OCI-LY1 (cell line): ENCODE results near the gene PARN.
A peak's percentile ranks its signal among the peaks of the same experiment; 100 is the strongest.

ENCODE experiments used
- H2AFZ ChIP-seq: fragments of 200-600 bp; sonication (generic), shearing (Covaris generic); 2 replicates; pipeline ENCODE4 v1.6.0; 2014; ENCODE audit warnings: antibody characterized with exemption, mild to moderate bottlenecking, low read length
- H3F3A ChIP-seq: fragments of 200-600 bp; sonication (generic), shearing (Covaris generic); 2 replicates; pipeline ENCODE4 v1.6.0; 2014; ENCODE audit warnings: mild to moderate bottlenecking, antibody characterized with exemption, low read length, moderate library complexity; ENCODE audit not compliant: insufficient read depth
- H3K27ac ChIP-seq: fragments of 200-600 bp; sonication (generic); 2 replicates; pipeline ENCODE4 v1.5.1; 2014; ENCODE audit warnings: low read length, mixed run types, mild to moderate bottlenecking, low read depth; ENCODE audit not compliant: poor library complexity, severe bottlenecking
- H3K27me3 ChIP-seq: fragments of 200-600 bp; sonication (generic); 2 replicates; pipeline ENCODE4 v1.6.0; 2014; ENCODE audit warnings: antibody characterized with exemption, mild to moderate bottlenecking, low read length, moderate library complexity; ENCODE audit not compliant: insufficient read depth
- H3K36me3 ChIP-seq: fragments of 200-600 bp; sonication (generic); 2 replicates; pipeline ENCODE4 v1.6.1; 2014; ENCODE audit warnings: mild to moderate bottlenecking, antibody characterized with exemption, low read length, moderate library complexity, mixed read lengths; ENCODE audit not compliant: insufficient read depth
- H3K4me1 ChIP-seq: fragments of 200-600 bp; sonication (generic); 2 replicates; pipeline ENCODE4 v1.5.1; 2014; ENCODE audit warnings: mild to moderate bottlenecking, low read length, moderate library complexity; ENCODE audit not compliant: insufficient read depth, severe bottlenecking
- H3K4me2 ChIP-seq: fragments of 200-600 bp; sonication (generic), shearing (Covaris generic); 2 replicates; pipeline ENCODE4 v1.6.1; 2014; ENCODE audit warnings: low read length
- H3K4me3 ChIP-seq: fragments of 200-600 bp; sonication (generic); 2 replicates; pipeline ENCODE4 v1.5.1; 2014; ENCODE audit warnings: low read length, low read depth, mild to moderate bottlenecking, mixed read lengths; ENCODE audit not compliant: poor library complexity, severe bottlenecking
- H3K79me2 ChIP-seq: fragments of 200-600 bp; shearing (Covaris generic); 2 replicates; pipeline ENCODE4 v1.6.1; 2016; ENCODE audit warnings: mixed run types, low read length, mixed read lengths; ENCODE audit not compliant: insufficient read depth
- H3K9ac ChIP-seq: fragments of 200-600 bp; sonication (generic), shearing (Covaris generic); 2 replicates; pipeline ENCODE4 v1.6.1; 2014; ENCODE audit warnings: mild to moderate bottlenecking, low read length, mixed read lengths
- H3K9me2 ChIP-seq: fragments of 200-600 bp; sonication (generic), shearing (Covaris generic); 2 replicates; pipeline ENCODE4 v1.6.1; 2014; ENCODE audit warnings: low read depth, mild to moderate bottlenecking, low read length, mixed read lengths
- H3K9me3 ChIP-seq: fragments of 200-600 bp; shearing (Covaris generic); 2 replicates; pipeline ENCODE4 v1.6.1; 2014; ENCODE audit warnings: low read length, mixed read lengths
- H4K20me1 ChIP-seq: fragments of 200-600 bp; sonication (generic), shearing (Covaris generic); 2 replicates; pipeline ENCODE4 v1.6.0; 2016; ENCODE audit warnings: mild to moderate bottlenecking, low read length; ENCODE audit not compliant: insufficient read depth
- EZH2 ChIP-seq: fragments of 200-600 bp; sonication (generic), shearing (Covaris generic); IDR thresholded peaks from 2 replicates; pipeline ENCODE4 v1.8.0; 2017; ENCODE audit warnings: borderline replicate concordance, mixed run types, mild to moderate bottlenecking, antibody characterized with exemption, low read length, moderate library complexity, mixed read lengths
- TF ChIP-seq, protein P1 (sequence below): fragments of 200-600 bp; sonication (generic), shearing (Covaris generic); IDR thresholded peaks from 2 replicates; pipeline ENCODE4 v1.5.1; 2017; ENCODE audit warnings: mild to moderate bottlenecking, antibody characterized with exemption, low read length, moderate library complexity, mixed read lengths

The PARN gene

DNA sequence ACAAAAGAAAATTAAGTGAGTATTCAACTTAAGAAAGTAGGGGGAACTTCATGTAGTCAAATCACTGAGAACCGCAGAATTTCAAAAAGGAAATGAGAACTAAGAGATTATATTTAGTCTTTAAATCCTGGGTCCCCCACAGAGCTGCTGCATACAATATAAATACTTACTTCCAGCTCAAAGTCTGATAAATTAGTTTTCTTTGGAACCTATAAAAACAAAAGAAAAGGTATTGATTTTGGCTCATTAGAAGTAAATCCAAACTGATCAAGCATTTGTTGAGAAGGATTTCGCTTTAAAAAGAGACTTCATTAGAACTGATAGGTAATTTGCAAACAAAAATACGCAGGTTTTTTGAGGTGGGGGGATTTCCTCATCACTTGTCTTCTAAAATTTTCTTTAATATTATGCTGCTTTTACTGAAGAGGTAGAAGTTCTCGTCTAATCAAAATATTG is 21.9 kb downstream of the PARN start:
- Histone ChIP-seq H3K9me3 (no peaks in the 10 kb centered on the region), H3K4me1 (peaks cover 82% of the 10 kb centered on the region), H3K27me3 (no peaks in the 10 kb centered on the region), H3K9me2 (no peaks in the 10 kb centered on the region), H3K27ac (peak overlapping the region; percentile 95), H3K79me2 (no peaks in the 10 kb centered on the region), H3K36me3 (peaks cover 63% of the 10 kb centered on the region), H3K4me2 (peak overlapping the region; percentile 58), H3F3A (peaks cover 5% of the 10 kb centered on the region; the same call in 1 of the 2 replicates), H2AFZ (no peak overlapping the region), H3K9ac (peak overlapping the region; percentile 38), H4K20me1 (no peaks in the 10 kb centered on the region), H3K4me3 (peak overlapping the region; percentile 22)
- no peak for TF ChIP-seq EZH2
- TF ChIP-seq, protein P1, sequence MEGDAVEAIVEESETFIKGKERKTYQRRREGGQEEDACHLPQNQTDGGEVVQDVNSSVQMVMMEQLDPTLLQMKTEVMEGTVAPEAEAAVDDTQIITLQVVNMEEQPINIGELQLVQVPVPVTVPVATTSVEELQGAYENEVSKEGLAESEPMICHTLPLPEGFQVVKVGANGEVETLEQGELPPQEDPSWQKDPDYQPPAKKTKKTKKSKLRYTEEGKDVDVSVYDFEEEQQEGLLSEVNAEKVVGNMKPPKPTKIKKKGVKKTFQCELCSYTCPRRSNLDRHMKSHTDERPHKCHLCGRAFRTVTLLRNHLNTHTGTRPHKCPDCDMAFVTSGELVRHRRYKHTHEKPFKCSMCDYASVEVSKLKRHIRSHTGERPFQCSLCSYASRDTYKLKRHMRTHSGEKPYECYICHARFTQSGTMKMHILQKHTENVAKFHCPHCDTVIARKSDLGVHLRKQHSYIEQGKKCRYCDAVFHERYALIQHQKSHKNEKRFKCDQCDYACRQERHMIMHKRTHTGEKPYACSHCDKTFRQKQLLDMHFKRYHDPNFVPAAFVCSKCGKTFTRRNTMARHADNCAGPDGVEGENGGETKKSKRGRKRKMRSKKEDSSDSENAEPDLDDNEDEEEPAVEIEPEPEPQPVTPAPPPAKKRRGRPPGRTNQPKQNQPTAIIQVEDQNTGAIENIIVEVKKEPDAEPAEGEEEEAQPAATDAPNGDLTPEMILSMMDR = no peak

DNA sequence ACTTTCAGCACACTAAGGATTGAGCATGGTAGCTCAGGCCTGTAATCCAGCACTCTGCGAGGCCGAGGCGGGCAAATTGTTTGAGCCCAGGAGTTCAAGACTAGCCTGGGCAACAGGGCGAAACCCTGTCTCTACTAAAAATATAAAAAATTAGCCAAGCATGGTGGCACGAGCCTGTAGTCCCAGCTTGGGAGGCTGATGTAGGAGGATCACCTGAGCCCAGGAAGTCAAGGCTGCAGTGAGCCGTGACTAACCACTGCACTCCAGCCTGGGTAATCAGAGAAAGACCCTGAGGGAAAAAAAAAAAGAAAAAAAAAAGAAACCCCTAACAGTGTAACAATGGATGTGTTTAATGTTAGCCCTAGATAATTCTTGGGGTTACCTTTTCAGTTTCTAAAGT is 24.0 kb downstream of the PARN start:
- TF ChIP-seq, protein P1 = no peak
- TF ChIP-seq EZH2 = no peak

DNA sequence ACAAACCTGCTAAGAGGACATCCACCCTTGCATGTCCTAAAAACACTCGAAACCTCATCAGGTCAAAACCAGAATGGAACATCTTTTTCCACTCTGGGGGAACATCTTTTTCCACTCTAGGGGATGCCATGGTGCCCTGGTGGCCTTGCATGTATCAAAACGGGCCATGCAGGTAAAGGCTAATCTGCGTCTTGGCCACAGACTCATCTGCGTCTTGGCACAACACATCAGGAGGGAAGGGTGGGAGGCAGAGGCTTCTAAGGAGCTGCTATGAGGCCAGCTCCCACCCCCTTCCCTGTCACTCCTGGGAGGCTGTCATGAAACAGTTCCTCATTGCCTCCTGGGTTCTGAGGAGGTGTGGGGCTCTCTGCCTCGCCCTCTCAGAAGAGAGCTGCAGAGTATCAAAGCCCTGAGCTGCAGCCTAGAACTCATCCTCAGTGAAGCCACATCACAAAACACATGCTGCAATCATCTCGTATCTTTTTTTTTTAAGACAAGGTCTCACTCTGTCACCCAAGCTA is 27.6 kb downstream of the PARN start:
- TF ChIP-seq, protein P1 = no peak
- TF ChIP-seq EZH2 = no peak
- H3K4me1 ChIP-seq = peaks cover 51% of the 10 kb centered on the region
- H3K9me2 ChIP-seq = no peaks in the 10 kb centered on the region
- no peaks in the 10 kb centered on the region for H4K20me1 ChIP-seq
- no peaks in the 10 kb centered on the region for H3K79me2 ChIP-seq
- no peak overlapping the region for H2AFZ ChIP-seq
- no peaks in the 10 kb centered on the region for H3K9me3 ChIP-seq
- peak overlapping the region; percentile 31; the same call in 1 of the 2 replicates for H3K9ac ChIP-seq
- no peak overlapping the region for H3K4me3 ChIP-seq
- peaks cover 92% of the 10 kb centered on the region for H3K36me3 ChIP-seq
- H3K4me2 ChIP-seq = peak overlapping the region; percentile 26; the same call in 1 of the 2 replicates
- peak overlapping the region; percentile 84 for H3K27ac ChIP-seq
- no peaks in the 10 kb centered on the region for H3K27me3 ChIP-seq
- no peaks in the 10 kb centered on the region; the same call in 1 of the 2 replicates for H3F3A ChIP-seq

More for the DNA sequence above, 24.0 kb downstream of the PARN start:
- H3K36me3 ChIP-seq = peaks cover 72% of the 10 kb centered on the region
- no peaks in the 10 kb centered on the region for H4K20me1 ChIP-seq
- H3K4me1 ChIP-seq = peaks cover 87% of the 10 kb centered on the region
- H3K27me3 ChIP-seq = no peaks in the 10 kb centered on the region
- H2AFZ ChIP-seq = no peak overlapping the region
- no peaks in the 10 kb centered on the region for H3K9me2 ChIP-seq
- H3K4me3 ChIP-seq = peak overlapping the region; percentile 51
- peak overlapping the region; percentile 61 for H3K9ac ChIP-seq
- H3F3A ChIP-seq = peaks cover 5% of the 10 kb centered on the region; the same call in 1 of the 2 replicates
- peak overlapping the region; percentile 62 for H3K4me2 ChIP-seq
- no peaks in the 10 kb centered on the region for H3K79me2 ChIP-seq
- no peaks in the 10 kb centered on the region for H3K9me3 ChIP-seq
- H3K27ac ChIP-seq = peak overlapping the region; percentile 95
